ENCODE results near the gene BAIAP2. TPM values are rescaled to one million over a fixed set of nuclear protein-coding genes. Genes with fewer than 3 reads are reported as not detected.

BAIAP2 gene
- total and polyA plus RNA-seq, 2 of the 13 experiments (the other 11 are each of a cell fraction or from before 2014, with no cell fraction given), result 22.5 to 24.0 TPM

GRCh38 chr17:81068411-81069134, 33.6 kb downstream of the BAIAP2 start:
- Histone ChIP-seq H4K20me1 (ENCODE audit: insufficient read depth, low read length) (no peaks in the 10 kb centered on the region; the same call in 1 of the 2 replicates), H3K9me3 (ENCODE audit: low read length) (no peaks in the 10 kb centered on the region), H3K4me2 (ENCODE audit: low read depth, low read length) (no peak overlapping the region), H3K27me3 (ENCODE audit: control insufficient read depth in 1 of 2, insufficient read depth in 2 of 2, low read length in 2 of 2) (no peaks in the 10 kb centered on the region), H3K27ac (ENCODE audit: extremely low read length, insufficient read depth, low read length) (no peak overlapping the region), H2AFZ (ENCODE audit: low read length) (no peak overlapping the region), H3K4me3 (replicated peaks in 1 of 3; ENCODE audit: insufficient read depth in 1 of 3, low read depth in 2 of 3, low read length in 3 of 3) (no peak overlapping the region), H3K4me1 (ENCODE audit: insufficient read depth, low read length) (peaks cover 34% of the 10 kb centered on the region), H3K36me3 (replicated peaks in 1 of 2; ENCODE audit: control insufficient read depth in 1 of 2, insufficient read depth in 2 of 2, low read length in 2 of 2) (peaks cover 7 to 8% of the 10 kb centered on the region in 2 experiments; a peak in 4 of 5 replicates), H3K9ac (ENCODE audit: insufficient read depth, low read depth, low read length) (no peak overlapping the region), H3K79me2 (ENCODE audit: insufficient read depth, low read length) (no peaks in the 10 kb centered on the region)
- ChIA-PET CTCF (ENCODE audit: low intra/inter-chr PET ratio, low total read pairs) (no interaction called here), POLR2A (no interaction called here)
- ATAC-seq (no peak), FAIRE-seq (no peak), DNase-seq (ENCODE audit: low spot score) (no peak)
- in situ Hi-C loops (cut with HindIII; ENCODE audit: extremely low pct_ligation_motif_present, low pct_unique_long_range_greater_than_20kb) (no loop called here), intact Hi-C loops (cut with micrococcal nuclease; ENCODE audit: unreplicated experiment) (no loop called here)
- WGBS (ENCODE audit: low lambda C conversion rate), result 97% methylated on average over 18 of the region's 26 CpGs
- BruUV-seq (replicated peaks), result no TSS peak
- TF ChIP-seq ATF5 (CRISPR knock-in tag; IDR thresholded peaks at IDR 0.05; ENCODE audit: low read depth) (no peak), ZNF263 (CRISPR knock-in tag; IDR thresholded peaks at IDR 0.05) (no peak)

- no peak overlapping the region for H3K4me2 ChIP-seq (ENCODE audit: low read depth, low read length)
- FAIRE-seq (no peak), DNase-seq (ENCODE audit: low spot score) (no peak), ATAC-seq (no peak)
- no peak overlapping the region for H3K4me3 ChIP-seq (replicated peaks in 1 of 3; ENCODE audit: insufficient read depth in 1 of 3, low read depth in 2 of 3, low read length in 3 of 3)
- in situ Hi-C loops (cut with HindIII; ENCODE audit: extremely low pct_ligation_motif_present, low pct_unique_long_range_greater_than_20kb), result no loop called here
- H3K79me2 ChIP-seq (ENCODE audit: insufficient read depth, low read length), result no peaks in the 10 kb centered on the region
- H4K20me1 ChIP-seq (ENCODE audit: insufficient read depth, low read length), result no peaks in the 10 kb centered on the region; the same call in 1 of the 2 replicates
- ChIA-PET CTCF (ENCODE audit: low intra/inter-chr PET ratio, low total read pairs) (no interaction called here), POLR2A (no interaction called here)
- WGBS (ENCODE audit: low lambda C conversion rate), result 94% methylated on average over 19 of the region's 23 CpGs
- peaks cover 34% of the 10 kb centered on the region for H3K4me1 ChIP-seq (ENCODE audit: insufficient read depth, low read length)
- H3K9me3 ChIP-seq (ENCODE audit: low read length), result no peaks in the 10 kb centered on the region
- BruUV-seq (replicated peaks), result no TSS peak
- no peak overlapping the region for H3K9ac ChIP-seq (ENCODE audit: insufficient read depth, low read depth, low read length)
- intact Hi-C loops (cut with micrococcal nuclease; ENCODE audit: unreplicated experiment), result no loop called here
- no peak overlapping the region for H3K27ac ChIP-seq (ENCODE audit: extremely low read length, insufficient read depth, low read length)
- no peak overlapping the region for H2AFZ ChIP-seq (ENCODE audit: low read length)
- H3K36me3 ChIP-seq (replicated peaks in 1 of 2; ENCODE audit: control insufficient read depth in 1 of 2, insufficient read depth in 2 of 2, low read length in 2 of 2), result peaks cover 7% of the 10 kb centered on the region in 2 experiments; a peak in 4 of 5 replicates
- no peaks in the 10 kb centered on the region for H3K27me3 ChIP-seq (ENCODE audit: control insufficient read depth in 1 of 2, insufficient read depth in 2 of 2, low read length in 2 of 2)
- TF ChIP-seq FOXM1 (CRISPR knock-in tag; IDR thresholded peaks at IDR 0.05) (no peak), MEIS1 (CRISPR knock-in tag; IDR thresholded peaks at IDR 0.05; ENCODE audit: borderline replicate concordance) (no peak), HNRNPK (IDR thresholded peaks at IDR 0.05; ENCODE audit: low read depth, low read length, poor library complexity, severe bottlenecking) (no peak), ZFP36L2 (CRISPR knock-in tag; IDR thresholded peaks at IDR 0.05) (no peak), ATF7 (IDR thresholded peaks at IDR 0.05) (no peak), ATF7 (CRISPR knock-in tag; IDR thresholded peaks at IDR 0.05) (no peak), ZGPAT (CRISPR knock-in tag; IDR thresholded peaks at IDR 0.05) (no peak)
- TF ChIP-seq, protein P1, sequence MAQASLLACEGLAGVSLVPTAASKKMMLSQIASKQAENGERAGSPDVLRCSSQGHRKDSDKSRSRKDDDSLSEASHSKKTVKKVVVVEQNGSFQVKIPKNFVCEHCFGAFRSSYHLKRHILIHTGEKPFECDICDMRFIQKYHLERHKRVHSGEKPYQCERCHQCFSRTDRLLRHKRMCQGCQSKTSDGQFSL (CRISPR knock-in tag; IDR thresholded peaks at IDR 0.05), result no peak
- TF ChIP-seq, protein P2, sequence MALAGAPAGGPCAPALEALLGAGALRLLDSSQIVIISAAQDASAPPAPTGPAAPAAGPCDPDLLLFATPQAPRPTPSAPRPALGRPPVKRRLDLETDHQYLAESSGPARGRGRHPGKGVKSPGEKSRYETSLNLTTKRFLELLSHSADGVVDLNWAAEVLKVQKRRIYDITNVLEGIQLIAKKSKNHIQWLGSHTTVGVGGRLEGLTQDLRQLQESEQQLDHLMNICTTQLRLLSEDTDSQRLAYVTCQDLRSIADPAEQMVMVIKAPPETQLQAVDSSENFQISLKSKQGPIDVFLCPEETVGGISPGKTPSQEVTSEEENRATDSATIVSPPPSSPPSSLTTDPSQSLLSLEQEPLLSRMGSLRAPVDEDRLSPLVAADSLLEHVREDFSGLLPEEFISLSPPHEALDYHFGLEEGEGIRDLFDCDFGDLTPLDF (CRISPR knock-in tag; IDR thresholded peaks at IDR 0.05), result no peak
Observed at GRCh38 chr17:81069135-81069645, 34.2 kb downstream of the BAIAP2 start.
